ENCODE results near the gene CAMK2D. TPM values are rescaled to one million over a fixed set of nuclear protein-coding genes. Genes with fewer than 3 reads are reported as not detected.

The CAMK2D gene
- total RNA-seq, 4 donors from 2014 or later: 57.3 to 78.4 (median 61.8) TPM

- H3K4me3 ChIP-seq (replicated peaks in 1 of 3): no peak overlapping the region
- WGBS, 2 donors: 66 to 70% methylated on average over 5 of the region's 5 CpGs
- H3K36me3 ChIP-seq: no peaks in the 10 kb centered on the region
- H3K27me3 ChIP-seq: no peaks in the 10 kb centered on the region
- peaks cover 37 to 39% of the 10 kb centered on the region in 2 donors for H3K4me1 ChIP-seq
- H3K27ac ChIP-seq: peak overlapping the region; percentile 83 to 92 (median 87)
- intact Hi-C loops (cut with DNase I): no loop called here
- TF ChIP-seq POLR2A (IDR thresholded peaks at IDR 0.05): peak in 1 of 2 donors; percentile 25
- TF ChIP-seq, protein P1, sequence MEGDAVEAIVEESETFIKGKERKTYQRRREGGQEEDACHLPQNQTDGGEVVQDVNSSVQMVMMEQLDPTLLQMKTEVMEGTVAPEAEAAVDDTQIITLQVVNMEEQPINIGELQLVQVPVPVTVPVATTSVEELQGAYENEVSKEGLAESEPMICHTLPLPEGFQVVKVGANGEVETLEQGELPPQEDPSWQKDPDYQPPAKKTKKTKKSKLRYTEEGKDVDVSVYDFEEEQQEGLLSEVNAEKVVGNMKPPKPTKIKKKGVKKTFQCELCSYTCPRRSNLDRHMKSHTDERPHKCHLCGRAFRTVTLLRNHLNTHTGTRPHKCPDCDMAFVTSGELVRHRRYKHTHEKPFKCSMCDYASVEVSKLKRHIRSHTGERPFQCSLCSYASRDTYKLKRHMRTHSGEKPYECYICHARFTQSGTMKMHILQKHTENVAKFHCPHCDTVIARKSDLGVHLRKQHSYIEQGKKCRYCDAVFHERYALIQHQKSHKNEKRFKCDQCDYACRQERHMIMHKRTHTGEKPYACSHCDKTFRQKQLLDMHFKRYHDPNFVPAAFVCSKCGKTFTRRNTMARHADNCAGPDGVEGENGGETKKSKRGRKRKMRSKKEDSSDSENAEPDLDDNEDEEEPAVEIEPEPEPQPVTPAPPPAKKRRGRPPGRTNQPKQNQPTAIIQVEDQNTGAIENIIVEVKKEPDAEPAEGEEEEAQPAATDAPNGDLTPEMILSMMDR (IDR thresholded peaks at IDR 0.05): no peak
- DNase-seq: peak; percentile 56 to 60
- no peaks in the 10 kb centered on the region for H3K9me3 ChIP-seq
Measured at GRCh38 chr4:113645771-113646441, 115.6 kb downstream of the CAMK2D start.

DNA sequence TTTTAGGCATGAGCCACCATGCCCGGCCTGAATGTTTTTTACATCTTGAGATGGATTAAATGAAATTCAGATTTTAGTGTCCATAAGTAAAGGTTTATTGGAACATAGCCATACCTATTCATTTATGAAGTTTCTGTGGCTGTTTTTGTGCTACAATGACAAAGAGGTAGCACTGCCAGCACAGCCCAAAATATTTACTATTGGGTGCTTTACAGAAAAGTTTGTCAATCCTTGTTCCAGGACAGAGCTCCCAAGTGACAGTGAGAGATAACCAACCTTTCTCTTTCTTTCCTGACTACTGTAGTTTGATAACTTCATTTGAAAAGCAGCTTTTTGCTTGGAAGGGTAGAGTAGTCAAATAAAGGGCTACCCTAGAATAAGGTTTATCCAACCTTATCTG lies 116.2 kb downstream of the CAMK2D start:
- WGBS, 2 donors: 100% methylated on average over 1 of the region's 1 CpG

DNA sequence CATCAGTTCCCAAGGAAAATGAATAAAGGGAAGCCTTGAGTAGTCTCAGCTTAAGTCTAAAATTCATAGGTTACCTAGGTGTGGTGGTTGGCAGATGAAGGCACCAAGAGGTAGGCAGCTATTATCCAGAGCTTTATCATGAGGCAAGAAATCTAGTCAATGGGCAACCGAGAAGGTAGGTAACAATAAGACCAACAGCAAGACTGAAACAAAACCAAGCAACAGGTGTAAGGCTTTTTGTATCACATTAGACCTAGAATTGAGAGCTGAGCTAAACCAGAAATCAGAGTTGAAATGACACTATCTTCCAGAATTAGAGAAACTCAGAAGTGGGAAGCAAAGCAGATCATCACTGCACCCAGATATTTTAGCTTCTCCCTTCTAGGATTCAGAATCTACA lies 117.1 kb downstream of the CAMK2D start:
- WGBS, 2 donors: 90 to 100% methylated on average over 1 of the region's 1 CpG
- Histone ChIP-seq H3K4me1 (peaks cover 50 to 54% of the 10 kb centered on the region in 2 donors), H3K36me3 (no peaks in the 10 kb centered on the region), H3K27ac (peak overlapping the region; percentile 9 to 92 (median 29)), H3K4me3 (replicated peaks in 1 of 3) (no peak overlapping the region), H3K9me3 (no peaks in the 10 kb centered on the region), H3K27me3 (no peaks in the 10 kb centered on the region)
- intact Hi-C loops (cut with DNase I): no loop called here
- TF ChIP-seq, protein P1 (IDR thresholded peaks at IDR 0.05): no peak
- TF ChIP-seq POLR2A (IDR thresholded peaks at IDR 0.05): no peak
- DNase-seq: no peak

More for the DNA sequence above, 116.2 kb downstream of the CAMK2D start:
- no peak overlapping the region for H3K4me3 ChIP-seq (replicated peaks in 1 of 3)
- peak overlapping the region; percentile 83 to 92 (median 87) for H3K27ac ChIP-seq
- no peaks in the 10 kb centered on the region for H3K27me3 ChIP-seq
- intact Hi-C loops (cut with DNase I): no loop called here
- H3K4me1 ChIP-seq: peaks cover 41 to 45% of the 10 kb centered on the region in 2 donors
- H3K36me3 ChIP-seq: no peaks in the 10 kb centered on the region
- TF ChIP-seq, protein P1 (IDR thresholded peaks at IDR 0.05): no peak
- TF ChIP-seq POLR2A (IDR thresholded peaks at IDR 0.05): no peak
- no peaks in the 10 kb centered on the region for H3K9me3 ChIP-seq
- no peak for DNase-seq

DNA sequence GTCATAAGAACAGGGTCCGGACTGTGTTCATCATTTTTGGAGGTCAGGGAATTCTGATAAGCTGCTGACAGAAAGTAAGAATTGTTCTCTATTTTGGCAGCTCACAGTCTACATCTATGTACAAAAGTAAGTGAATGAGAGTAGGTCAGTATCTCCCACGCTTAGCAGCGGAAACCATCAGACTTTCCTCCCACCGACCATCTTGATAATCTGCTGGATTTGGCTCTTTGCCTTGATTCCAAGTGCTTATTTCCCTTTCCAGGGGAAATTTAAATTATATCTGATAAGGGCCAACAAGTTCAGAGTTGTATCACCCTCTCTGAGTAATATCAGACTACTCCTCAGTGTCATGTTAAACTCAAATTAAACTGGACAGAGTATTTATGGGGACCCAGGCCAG lies 118.0 kb downstream of the CAMK2D start:
- no peak for DNase-seq
- intact Hi-C loops (cut with DNase I): no loop called here
- H3K27me3 ChIP-seq: no peaks in the 10 kb centered on the region
- H3K36me3 ChIP-seq: no peaks in the 10 kb centered on the region
- TF ChIP-seq, protein P1 (IDR thresholded peaks at IDR 0.05): no peak
- no peak for TF ChIP-seq POLR2A (IDR thresholded peaks at IDR 0.05)
- H3K27ac ChIP-seq: peak overlapping the region in 2 of 3 donors; percentile 29 to 92
- WGBS, 2 donors: 68 to 76% methylated on average over 4 of the region's 4 CpGs
- no peaks in the 10 kb centered on the region for H3K9me3 ChIP-seq
- peaks cover 57 to 62% of the 10 kb centered on the region in 2 donors for H3K4me1 ChIP-seq
- H3K4me3 ChIP-seq (replicated peaks in 1 of 3): no peak overlapping the region

DNA sequence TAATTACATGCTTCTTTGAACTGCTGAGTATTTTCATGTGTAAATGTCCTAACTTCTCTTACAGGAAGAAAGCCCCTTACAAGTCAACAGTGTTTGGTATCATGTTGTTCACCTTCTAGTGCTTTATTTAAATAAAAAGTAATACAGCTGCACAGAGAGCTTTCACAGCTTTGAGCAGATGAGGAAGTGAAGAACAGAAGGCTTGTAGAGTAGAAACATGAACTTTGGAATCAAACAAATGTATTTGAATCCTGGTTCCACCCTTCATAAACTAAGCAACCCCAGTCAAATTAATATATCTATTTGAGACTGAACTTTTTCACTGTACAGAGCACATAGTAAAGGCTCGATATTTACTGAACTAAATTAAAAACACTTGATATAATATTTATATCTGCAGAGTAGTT lies 120.5 kb downstream of the CAMK2D start:
- Histone ChIP-seq H3K36me3 (no peaks in the 10 kb centered on the region), H3K9me3 (no peaks in the 10 kb centered on the region), H3K4me1 (peaks cover 61 to 70% of the 10 kb centered on the region in 2 donors), H3K4me3 (replicated peaks in 1 of 3) (no peak overlapping the region), H3K27me3 (no peaks in the 10 kb centered on the region), H3K27ac (peak overlapping the region; percentile 0 to 91 (median 55))
- DNase-seq: no peak
- WGBS, 2 donors: 95 to 96% methylated on average over 1 of the region's 1 CpG
- TF ChIP-seq POLR2A (IDR thresholded peaks at IDR 0.05): no peak
- TF ChIP-seq, protein P1 (IDR thresholded peaks at IDR 0.05): no peak
- intact Hi-C loops (cut with DNase I): no loop called here

All from thyroid gland (tissue), 4 donors.